HG02798 (cell line): ENCODE results near the gene A3GALT2.
"Not testable (repeated sequence)": the region's sequence is repeated elsewhere in the genome, so short reads cannot be mapped to it uniquely, and the experiment has no call there.

Experiments used
- ATAC-seq: cut with Tn5 transposase; IDR thresholded peaks from one replicate; pipeline ENCODE4 v1.9.1; 2021; ENCODE audit warnings: mild to moderate bottlenecking; ENCODE audit not compliant: unreplicated experiment, poor library complexity

The A3GALT2 gene

DNA sequence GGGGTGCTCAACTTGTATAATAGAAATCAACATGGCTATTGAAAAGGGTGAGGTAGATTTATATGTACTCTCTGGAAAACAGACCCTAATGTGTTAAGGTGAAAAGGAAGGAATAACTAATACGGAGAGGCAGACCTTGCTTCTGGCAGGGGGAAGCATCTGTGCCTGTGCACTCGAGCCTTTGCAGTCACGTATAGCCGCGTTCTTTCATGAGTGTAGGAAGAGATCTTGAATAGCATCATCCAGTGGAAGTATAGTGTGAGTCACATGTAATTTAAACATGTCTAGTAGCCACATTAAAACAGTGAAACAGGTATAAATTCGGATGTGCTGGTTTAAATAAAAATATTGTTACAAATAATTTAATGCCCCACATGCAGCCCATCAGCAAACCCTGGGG lies 3.0 kb downstream of the A3GALT2 start:
- no peak for ATAC-seq

DNA sequence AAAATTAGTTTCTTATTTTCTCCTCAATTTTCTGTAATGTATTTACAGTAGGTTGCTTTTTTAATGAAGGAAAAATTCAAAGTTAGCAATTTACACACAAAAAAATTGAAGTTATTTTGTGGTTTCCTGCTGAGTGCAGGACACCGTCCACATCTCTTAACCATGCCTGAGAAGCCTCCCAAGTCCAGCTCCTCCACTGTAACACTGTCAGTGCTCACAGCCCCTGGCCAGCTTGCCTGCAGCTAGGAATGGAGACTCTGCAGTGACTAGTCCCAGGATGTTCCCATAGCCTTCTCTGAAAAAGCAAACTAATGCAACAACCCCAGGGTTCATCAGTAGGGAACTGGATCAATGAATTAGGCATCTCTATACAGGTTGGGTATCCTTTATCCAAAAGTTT lies 3.5 kb downstream of the A3GALT2 start:
- ATAC-seq, result no peak

DNA sequence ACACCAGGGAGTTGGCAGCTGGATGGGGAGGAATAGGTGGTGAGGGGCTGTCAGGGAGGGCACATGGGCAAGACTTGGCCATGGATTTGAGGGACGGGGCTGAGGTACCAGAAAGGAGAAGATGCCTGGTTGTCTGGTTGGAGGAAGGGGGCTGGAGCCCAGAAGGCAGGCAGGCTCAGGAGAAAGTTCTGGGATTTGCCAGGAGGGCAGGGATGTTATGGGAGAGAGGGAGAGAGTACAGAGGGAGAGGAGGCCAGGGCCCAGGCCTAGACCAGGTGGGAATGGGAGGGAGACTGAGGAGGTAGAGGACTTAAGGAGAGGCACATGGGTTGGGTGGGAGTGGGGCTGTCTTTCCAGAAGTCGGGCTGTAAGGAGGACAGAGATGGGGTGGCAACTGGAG lies 4.3 kb downstream of the A3GALT2 start:
- no peak for ATAC-seq

DNA sequence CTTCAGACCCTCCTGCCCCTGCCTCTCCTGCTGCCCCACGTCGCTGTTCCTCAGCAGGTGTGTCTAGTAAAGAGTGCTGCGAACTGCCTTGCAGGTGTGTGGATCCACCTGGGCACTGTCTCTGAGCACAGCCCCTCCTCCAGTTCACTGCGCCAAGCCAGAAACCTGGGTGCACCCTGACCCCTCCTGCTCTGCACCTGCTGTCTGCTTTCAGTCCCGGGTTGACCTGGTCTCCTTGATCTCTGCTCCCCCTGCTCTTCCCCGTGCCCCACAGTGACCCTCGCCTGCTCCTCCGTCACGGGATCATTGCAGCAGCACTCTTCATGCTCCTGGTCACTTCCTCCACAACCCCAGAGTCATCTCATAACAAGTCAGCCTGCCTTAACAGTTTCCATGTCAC lies 6.5 kb downstream of the A3GALT2 start:
- ATAC-seq, result no peak

DNA sequence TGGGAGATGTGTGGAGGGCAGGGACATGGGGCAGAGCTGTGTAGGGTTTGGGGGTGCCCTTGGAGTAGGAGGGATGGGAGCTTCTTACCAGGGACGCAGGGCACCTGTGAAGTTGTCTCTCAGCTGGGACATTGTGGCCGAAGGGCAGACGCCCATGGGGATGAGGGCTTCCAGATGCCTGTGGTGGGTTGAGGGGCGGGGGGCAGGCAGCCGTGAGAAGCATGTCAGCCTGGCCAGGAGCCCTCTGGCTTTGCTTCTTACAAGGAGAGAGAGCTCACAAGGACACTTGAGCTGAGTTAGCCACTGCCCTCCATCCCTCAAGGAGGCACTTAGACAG lies 8.5 kb downstream of the A3GALT2 start:
- no peak for ATAC-seq

DNA sequence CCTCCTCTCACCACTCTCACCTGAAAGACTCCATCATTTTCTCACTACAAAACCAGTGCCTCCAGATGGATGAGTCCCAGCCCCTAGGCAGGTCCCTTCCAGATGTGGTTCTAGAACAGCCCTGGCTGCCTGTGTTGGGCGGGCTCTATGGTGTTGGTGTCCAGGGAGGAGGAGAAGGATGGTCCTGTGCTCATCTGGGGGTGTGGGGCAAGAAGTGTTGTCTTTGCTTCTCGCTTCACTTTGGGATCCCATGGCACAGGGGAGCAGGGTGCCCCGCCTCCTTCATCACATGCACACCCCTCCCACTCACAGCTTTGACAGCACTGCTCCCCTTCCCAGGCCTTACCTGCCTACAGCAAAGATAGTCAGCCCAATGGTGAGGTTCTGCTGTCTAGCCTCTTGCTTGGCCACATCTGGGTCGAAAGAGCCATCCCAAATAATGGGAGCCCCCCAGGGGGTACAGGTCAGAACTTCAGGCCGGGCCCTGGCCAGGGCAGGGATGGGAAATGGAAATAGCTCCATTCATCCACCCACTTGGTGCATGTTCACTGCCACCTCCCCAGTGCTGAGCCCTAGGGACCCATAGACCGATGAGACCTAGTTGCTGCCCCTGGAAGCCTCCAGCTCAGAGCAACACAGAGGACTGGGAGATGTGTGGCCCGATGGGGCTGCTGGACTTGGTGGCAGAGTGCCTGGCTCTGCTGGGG lies 9.0 kb downstream of the A3GALT2 start:
- ATAC-seq, result no peak

DNA sequence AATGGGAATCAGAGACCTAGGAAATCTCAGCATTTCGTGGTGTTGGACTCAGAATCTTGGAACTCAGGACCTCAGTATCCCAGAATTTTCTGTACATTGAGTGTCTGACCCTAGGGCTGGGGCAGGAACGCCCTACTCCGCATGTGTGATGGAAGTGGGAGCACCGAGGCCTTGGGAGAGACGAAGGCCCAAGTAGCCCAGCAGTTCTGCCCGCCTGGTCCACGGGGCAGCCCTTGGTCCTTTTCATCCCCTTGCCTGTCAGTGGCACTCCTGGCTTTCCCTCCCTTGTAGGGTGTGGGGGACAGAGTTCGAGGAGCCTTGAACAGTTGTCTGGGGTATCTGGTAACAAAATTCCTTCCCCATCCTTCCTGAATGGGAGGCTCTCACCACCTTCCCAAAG lies 10.2 kb downstream of the A3GALT2 start:
- ATAC-seq, result no peak

DNA sequence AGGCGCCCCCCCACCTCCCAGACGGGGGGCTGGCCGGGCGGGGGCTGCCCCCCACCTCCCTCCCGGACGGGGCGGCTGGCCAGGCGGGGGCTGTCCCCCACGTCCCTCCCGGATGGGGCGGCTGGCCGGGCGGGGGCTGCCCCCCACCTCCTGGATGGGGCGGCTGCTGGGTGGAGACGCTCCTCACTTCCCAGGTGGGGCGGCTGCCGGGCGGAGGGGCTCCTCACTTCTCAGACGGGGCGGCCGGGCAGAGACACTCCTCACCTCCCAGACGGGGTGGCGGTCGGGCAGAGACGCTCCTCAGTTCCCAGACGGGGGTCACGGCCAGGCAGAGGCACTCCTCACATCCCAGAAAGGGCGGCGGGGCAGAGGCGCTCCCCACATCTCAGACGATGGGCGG lies 11.5 kb downstream of the A3GALT2 start:
- not testable (repeated sequence) for ATAC-seq

DNA sequence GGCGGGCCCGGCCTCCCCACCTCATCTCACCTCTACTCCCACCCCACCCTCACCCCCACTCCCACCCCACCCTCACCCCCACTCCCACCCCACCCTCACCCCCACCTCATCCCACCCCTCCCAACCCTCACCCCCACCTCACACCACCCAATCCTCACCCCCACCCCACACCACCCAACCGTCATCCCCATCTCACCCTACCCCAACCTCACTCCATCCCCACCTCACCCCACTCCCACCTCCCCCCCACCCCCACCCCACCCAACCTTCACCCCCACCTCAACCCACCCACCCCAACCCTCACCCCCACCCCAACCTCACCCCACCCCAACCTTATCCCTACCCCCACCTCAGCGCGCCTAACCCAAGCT lies 13.4 kb downstream of the A3GALT2 start:
- no peak for ATAC-seq

DNA sequence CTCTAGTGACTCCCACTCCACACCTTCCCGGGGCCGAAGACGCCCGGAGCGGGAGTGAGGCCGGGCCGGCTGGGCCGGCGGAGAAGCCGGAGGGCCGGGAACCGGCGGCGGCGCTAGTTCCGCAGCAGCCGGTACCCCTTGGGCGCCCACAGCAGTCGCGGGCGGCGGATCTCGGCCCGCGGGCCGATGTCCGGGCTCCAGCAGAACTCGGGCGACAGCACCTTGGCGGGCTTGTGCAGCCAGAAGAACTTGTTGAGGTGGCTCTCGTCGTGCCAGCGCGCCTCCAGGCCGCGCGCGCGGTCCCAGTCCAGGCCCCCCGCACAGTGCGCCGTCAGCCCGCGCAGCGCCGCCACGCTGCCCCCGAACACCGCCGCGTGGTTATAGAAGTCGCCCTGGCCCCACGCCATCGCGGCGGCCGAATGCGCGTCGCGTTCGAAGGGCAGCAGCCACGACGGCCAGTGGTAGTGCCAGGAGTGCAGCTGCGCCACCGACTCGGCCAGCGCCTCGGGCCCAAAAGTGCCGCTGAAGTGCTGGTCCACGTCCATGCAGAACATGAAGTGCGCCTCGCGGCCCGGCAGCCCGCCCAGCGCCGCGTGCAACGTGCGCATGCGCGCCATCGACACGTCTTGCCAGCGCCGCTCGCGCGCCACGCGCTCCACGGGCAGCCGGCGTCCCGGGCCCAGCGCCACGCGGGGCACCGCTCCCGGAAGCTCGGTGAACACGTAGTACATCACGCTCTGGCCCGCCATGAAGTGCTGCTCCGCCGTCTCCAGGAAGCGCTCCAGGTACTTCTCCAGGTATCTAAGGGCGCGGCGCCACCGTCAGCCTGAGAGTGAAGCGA lies 14.0 kb downstream of the A3GALT2 start:
- ATAC-seq, result no peak

DNA sequence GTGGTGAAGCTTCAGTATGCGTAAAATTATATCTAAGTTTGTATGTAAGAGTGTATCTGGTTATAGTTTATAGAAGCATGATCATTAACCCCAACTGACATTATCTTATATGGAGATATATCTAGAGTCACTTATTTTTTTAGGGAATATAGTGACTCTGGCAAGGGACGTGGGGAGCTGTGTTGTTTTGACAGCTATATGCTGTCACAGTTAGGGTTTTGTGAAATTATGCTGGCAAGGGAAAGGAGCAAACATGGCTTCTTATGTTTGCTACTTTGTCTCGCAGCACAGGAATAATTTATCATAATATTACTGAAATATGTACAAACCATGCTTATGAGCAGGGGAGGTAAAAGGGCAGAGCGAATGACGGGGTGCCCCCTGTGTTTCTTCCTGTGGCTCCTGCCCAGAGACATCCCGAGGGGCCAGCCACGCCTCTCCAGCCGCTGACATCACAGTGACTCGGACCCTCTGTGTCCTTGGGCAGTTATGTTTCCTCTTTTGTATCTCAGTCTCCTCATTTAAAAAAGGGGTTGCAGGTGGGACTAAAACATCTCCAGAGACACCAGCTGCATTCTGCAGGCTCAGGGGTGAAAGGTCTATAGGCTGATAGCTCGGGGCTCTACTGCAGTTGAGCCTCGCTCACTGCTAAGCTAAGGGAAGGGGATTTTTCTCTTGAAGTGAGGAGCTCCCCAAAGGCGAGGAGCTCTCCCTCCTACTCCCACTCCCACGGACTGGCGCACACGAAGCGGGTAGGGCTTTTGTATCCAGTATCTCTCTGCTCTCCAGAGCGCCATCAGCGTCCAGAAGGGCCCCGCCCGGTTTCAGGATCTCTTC lies 14.9 kb downstream of the A3GALT2 start:
- ATAC-seq, result no peak

DNA sequence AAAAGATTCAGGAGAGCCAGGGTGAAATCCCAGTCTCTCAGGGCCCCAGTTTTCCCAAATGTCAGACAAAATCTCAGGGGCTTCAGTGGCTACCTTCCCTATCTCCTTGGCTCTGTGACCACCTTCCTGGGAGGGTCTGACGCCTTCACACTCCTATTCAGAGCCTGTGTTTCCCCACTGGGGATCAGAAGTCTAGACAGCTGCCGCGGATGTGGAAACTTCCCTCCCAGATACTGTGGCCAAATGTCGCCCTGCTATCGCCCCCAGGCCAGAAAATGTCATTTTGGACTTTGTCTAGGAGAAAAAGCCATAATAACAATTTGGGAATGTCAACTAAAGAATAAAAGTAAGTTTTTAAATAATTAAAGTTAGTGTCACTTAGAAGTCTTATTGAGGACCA lies 15.9 kb downstream of the A3GALT2 start:
- ATAC-seq, result no peak

DNA sequence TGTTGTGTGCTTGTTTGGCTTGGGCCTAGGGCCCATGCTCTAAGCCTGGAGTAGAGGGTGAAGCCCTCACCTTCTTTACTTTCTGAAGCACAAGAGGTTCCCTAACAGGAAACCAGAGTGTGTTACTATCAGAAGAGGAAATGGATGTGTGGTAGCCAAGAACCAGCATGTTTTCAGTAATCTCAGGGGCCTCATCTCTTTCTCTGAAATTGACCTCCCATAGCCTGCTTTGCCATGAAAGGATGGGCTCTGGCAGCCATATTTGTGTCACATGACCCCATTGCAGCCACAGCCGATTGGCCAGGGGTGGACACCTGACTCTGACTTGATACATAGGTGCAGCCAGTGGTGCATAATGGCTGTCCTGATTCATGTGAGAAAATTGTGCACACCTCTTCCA lies 18.6 kb downstream of the A3GALT2 start:
- ATAC-seq, result no peak

DNA sequence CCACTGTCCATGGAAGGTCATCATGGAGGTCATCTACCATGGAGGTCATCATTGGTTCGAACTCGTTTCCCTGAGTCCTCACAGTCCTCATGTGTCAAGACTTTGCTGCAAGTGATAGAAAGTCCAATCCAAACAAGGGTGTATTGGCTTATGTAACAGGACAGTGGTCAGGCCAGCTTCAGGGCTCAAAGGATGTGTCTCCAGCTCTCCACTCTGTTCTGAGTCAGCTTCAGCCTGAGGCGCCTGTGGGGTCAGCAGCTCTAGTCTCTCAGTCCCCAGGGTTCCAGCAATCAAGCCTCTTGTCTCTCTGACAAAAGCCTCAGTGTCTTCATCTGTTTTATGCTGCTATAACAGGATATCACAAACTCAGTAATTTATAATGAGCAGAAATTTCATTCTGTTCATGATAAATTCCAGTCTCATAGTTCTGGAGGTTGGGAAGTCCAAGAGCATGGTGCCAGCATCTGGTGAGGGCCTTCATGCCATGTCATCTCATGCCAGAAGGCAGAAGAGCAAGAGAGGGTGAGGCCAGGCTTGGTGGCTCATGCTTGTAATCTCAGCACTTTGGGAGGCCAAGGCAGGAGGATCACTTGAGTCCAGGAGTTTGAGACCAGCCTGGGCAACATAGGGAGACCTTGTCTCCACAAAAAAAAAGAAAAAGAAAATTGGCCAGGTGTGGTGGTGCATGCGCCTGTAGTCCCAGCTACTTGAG lies 19.5 kb downstream of the A3GALT2 start:
- ATAC-seq, result no peak

DNA sequence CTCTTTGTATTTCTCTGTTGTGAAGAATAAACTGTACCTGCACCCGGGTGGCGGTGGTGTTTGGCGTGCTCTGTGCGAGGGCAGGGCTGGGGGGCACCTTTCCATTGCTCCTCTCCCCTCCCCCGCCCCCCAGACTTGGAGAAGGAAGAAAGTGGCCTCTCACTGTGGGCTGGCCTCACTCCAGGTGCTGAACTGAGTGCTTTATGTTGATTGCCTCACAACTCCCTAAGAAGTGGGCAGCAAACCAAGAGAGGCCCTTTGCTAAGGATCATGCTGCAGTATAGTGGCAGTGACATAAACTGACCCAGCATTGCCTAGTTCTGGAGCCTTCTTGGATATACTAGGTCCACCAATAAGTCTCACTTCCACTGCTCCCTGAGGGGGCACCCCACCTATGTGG lies 20.2 kb downstream of the A3GALT2 start:
- ATAC-seq, result no peak

DNA sequence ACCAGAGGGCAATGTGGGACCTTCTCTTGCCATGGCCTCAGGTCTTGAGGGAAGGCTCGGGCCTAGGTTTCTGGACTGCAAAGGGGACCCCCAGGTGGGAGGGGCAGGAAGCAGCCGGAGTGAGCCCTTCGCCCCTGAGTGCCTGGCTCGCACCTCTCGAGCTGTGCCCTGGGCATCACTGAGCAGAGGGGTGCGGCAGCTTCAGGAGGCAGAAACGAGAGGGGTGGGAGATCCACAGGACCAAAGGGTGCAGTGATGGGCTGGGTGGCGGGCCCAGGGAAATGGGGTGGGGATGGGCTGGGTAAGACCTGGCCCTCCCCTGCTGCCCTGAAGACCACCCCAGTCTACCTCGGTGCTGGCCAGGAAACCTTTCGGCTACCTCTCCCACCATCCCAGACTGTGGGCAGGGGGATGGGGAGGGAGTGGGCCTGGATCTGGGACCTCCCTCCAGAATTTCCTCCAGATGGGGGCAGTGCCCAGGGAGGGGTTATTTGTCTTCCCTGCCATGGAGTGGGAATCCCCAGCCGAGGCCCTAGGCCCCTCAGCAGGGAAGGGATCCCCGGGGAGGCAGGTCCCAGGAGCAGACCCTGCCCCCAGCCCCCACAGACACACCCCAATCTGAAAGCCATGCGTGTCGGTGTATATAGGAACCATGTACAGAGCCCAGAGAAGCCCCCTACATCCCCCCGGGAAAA lies 21.3 kb downstream of the A3GALT2 start:
- ATAC-seq, result no peak

DNA sequence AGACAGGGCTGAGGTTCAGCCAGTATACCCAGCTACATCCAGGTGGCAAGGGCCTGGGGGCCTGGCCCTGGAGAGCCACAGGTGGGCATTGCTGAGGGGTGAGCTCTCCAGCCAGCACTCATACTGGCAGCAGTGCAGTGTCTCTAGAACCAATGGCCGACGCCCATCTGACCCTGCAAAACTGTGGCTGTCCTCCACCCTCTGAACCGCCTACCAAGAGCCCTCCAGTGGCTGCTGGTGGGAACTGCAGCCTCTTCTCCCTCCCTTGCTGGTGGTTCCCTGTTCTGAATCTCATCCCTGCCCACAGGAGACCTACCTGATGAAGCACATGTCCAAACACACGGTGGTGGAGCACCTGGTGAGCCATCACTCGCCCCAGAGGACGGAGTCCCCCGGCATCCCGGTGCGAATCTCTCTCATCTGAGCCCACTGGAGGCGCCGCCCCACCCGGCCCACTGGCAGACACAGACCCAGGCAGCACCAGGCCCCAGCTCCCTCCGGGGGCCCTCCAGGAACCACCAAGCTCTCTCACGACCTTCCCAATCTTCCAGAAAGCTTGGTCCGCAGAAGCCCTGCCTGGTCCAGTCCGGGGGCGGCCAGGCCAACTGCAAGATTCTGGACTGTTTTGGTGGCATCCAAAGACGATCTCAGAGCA lies 22.1 kb downstream of the A3GALT2 start:
- no peak for ATAC-seq

DNA sequence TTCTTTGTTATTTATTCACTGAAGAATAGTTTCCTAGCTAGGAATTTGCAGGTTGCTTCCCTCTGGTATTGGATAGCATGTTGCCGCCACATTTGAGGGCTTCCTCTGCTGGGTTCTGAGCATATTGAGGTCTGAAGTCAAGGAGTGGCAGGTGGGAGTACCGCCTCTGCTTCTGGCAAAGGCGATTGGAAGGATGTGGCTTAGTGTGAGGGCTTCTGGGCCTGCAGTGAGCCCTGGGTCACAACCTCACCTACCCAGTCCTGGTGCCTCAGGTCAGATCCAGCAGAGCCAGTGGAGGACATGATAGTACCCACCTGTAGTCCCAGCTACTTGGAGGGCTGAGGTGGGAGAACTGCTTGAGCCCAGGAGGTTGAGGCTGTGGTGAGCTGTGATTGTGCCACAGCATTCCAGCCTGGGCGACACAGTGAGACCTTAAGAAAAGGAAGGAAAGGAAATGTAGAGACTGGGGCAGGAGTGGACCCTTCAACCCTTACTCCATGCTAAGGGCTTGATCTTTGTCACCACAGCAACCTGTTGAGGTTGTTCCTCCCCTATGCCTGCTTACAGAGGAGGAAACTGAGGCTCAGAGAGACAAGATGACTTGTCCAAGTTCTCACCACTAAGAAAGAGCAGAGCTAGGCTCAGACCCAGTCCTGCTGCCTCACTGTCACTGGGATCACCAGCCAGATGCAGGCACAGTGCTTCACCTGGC lies 22.8 kb downstream of the A3GALT2 start:
- ATAC-seq, result no peak

DNA sequence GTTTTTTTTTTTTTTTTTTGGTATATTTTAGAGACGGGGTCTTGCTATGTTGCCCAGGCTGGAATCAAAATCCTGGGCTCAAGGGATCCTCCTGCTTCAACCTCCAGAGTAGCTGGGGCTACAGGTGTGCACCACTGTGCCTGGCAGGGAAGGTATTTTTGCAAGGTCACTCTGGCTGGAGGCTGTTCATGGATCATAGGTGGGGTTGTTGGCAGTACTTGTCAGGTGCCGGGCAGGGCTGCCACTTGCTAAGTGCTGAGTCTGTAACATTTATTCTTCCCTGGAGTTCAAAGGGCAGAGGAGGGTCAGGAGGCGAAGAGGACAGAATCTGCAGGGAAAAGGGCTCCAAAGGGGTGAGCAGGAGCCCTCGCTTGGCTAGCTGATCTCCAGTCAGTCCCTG lies 24.1 kb downstream of the A3GALT2 start:
- no peak for ATAC-seq
